Small intestine (tissue), 7 donors: ENCODE data around the gene RGS6. TPM values are rescaled to one million over a fixed set of nuclear protein-coding genes. Genes with fewer than 3 reads are reported as not detected.

Experiments
- DNase-seq, 2 donors: peaks; one replicate each; pipeline versions ENCODE4 v3.0.0 to v3.0.0-alpha.2; 2013
- FAIRE-seq: peaks from 2 replicates; lab custom pipeline; 2012; peaks lifted over from hg19 to GRCh38; lab: Jason Lieb, UNC
- H3K27ac ChIP-seq, 3 donors: one replicate each; pipeline ENCODE4 v1.5.1; 2013; ENCODE audit warnings: low read length in 2 of 3, mild to moderate bottlenecking in 2 of 3, control low read depth in 1 of 3, inconsistent platforms in 1 of 3, low read depth in 1 of 3, moderate library complexity in 1 of 3
- H3K27me3 ChIP-seq, 3 donors: one replicate each; pipeline ENCODE4 v1.6.1; 2013; ENCODE audit warnings: low read length in 3 of 3, inconsistent platforms in 1 of 3; ENCODE audit not compliant: control insufficient read depth in 3 of 3, insufficient read depth in 3 of 3
- H3K36me3 ChIP-seq, 3 donors: one replicate each; pipeline ENCODE4 v1.6.1; 2013; ENCODE audit warnings: low read length in 3 of 3, inconsistent platforms in 1 of 3, low read depth in 1 of 3, mild to moderate bottlenecking in 1 of 3, moderate library complexity in 1 of 3; ENCODE audit not compliant: control insufficient read depth in 3 of 3, insufficient read depth in 2 of 3
- H3K4me1 ChIP-seq, 3 donors: one replicate each; pipeline ENCODE4 v1.6.1; 2013; ENCODE audit warnings: low read length in 2 of 3, inconsistent platforms in 1 of 3, low read depth in 1 of 3, mild to moderate bottlenecking in 1 of 3, moderate library complexity in 1 of 3; ENCODE audit not compliant: control insufficient read depth in 3 of 3, insufficient read depth in 2 of 3
- H3K4me3 ChIP-seq, 3 donors: one replicate each; pipeline ENCODE4 v1.5.1; 2013; ENCODE audit warnings: low read length in 3 of 3, control low read depth in 1 of 3, inconsistent platforms in 1 of 3, low read depth in 1 of 3, mild to moderate bottlenecking in 1 of 3, moderate library complexity in 1 of 3
- H3K9me3 ChIP-seq, 2 donors: one replicate each; pipeline ENCODE4 v1.6.1; 2013; ENCODE audit warnings: low read depth in 1 of 2, low read length in 1 of 2; ENCODE audit not compliant: control insufficient read depth in 2 of 2, insufficient read depth in 1 of 2
- WGBS, 3 donors: extraction: QIAGEN DNeasy Blood & Tissue Kit; methylation state at CpG; one replicate each; pipeline ENCODE4 v1.1.7; 2013; 5-methylcytosine and 5-hydroxymethylcytosine counted together
- polyA plus RNA-seq, 4 donors: library from polyadenylated mRNA; stranded (reverse) in 3 of 4; unstranded in 1 of 4; fragments of 200-250 nt in 3 of 4; fragments of 120-200 nt in 1 of 4; gene quantifications; one replicate each; pipeline versions ENCODE4 v1.2.1 to v1.2.3, GENCODE V29; 2013
- donor health status: healthy with polysubstance abuse.
- donor health status: control.
- donor health status: control.
- donor health status: Bipolar disorder and iron deficiency.
- donor health status: healthy.

Gene RGS6
- polyA plus RNA-seq, 4 donors: 0.54 to 2.1 (median 0.58) TPM; not detected in 1

DNA sequence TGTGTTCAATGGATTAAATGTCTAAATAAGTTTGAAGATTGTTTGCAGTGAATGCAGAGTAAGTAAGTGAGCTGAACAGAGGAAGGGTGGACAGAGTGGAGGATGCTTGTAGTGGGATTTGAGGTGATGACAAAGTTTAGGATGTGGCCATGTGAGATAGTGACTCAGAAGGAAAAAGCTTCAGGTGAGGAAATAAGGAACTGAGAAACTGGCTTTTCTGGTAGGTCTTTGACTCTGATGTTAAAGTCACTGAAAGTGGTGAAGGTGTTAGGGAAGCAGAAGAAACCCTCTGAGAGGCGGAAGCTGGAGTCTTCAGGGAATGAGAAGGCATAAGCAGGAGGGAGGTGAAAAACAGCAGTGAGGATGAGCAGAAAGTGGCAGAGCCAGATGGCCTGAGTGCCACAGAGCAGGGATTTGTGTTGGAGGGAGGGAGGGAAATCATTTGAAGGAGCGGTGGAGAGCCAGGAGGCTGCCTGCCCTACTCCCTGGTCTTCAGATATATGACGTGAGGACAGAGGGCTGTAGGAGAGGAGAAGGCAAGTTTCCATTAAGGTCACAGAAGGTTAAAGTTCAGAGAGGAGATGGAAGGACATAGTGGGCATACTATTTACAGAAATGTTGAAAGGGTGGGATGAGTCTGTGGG, 24.8 kb downstream of the RGS6 start:
- H3K4me1 ChIP-seq: no peaks in the 10 kb centered on the region
- no peaks in the 10 kb centered on the region for H3K9me3 ChIP-seq
- no peak for DNase-seq
- H3K36me3 ChIP-seq: no peaks in the 10 kb centered on the region
- WGBS, 3 donors: 50 to 64% (median 60%) methylated on average over 3 of the region's 3 CpGs
- no peak overlapping the region for H3K27ac ChIP-seq
- no peak overlapping the region for H3K4me3 ChIP-seq
- H3K27me3 ChIP-seq: no peaks in the 10 kb centered on the region
- FAIRE-seq: no peak

DNA sequence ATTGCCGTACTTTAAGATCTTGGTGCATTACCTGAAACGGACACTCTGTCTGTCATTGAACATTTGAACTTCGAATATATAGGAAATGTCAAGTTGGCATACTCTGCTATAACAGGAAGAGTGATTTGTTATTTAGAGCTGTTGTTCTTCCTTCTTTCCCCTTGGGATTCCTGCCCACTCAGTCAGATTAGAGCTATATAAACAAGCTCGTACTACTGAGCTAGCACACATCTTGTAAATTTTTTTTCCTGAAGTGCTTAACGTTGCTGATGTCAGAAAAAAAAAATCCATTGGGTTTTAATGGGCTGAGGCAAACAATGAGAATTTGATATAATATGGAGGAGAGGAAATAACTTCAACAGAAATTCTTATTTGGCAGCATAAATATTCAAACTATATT, 26.8 kb downstream of the RGS6 start:
- no peak overlapping the region for H3K27ac ChIP-seq
- H3K9me3 ChIP-seq: no peaks in the 10 kb centered on the region
- WGBS, 3 donors: 42 to 54% (median 52%) methylated on average over 5 of the region's 5 CpGs
- no peaks in the 10 kb centered on the region for H3K36me3 ChIP-seq
- no peak overlapping the region for H3K4me3 ChIP-seq
- FAIRE-seq (no peak), DNase-seq (no peak)
- H3K27me3 ChIP-seq: no peaks in the 10 kb centered on the region
- no peaks in the 10 kb centered on the region for H3K4me1 ChIP-seq

DNA sequence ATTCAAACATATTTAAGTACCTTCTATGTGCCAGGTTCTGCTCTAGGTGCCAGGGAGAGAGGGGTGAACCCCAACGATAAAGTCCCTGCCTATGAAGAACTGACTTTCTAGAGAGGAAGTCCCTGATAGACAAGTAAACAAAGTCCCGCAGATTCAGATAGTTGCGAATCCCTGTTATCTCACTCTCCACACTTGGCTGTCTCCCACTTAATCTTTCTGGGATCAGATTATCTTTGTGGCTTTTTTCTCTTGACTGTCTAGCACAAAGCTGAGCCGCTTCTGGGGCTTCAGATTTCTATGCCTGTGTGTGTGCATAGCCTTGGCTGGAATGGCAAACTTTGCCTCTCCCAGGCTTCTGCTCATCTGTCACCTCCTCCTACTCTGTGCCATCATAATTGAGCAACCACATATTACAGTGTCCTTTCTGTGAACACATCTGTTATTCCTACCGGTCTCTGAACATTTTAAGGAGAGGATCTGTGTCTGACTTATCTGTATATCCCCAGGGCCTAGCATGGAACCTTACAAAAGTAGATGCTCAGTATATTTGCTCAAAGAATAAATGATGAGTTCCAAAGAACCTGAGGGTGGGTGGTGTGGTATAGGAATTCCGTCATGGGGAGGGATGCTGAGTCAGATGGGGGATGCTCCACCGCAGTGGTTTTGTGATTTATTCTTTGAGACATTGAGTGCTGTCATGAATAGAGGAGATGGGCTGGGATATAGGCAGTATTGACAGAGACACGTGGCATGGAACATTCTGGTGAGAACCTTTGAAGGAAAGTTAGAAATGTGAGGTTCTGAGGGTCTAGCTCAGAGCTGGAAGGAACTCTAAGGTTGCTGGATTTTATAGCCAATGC, 28.5 kb downstream of the RGS6 start:
- DNase-seq: no peak
- 47 to 66% (median 53%) methylated on average over 8 of the region's 8 CpGs for WGBS, 3 donors
- Histone ChIP-seq H3K27ac (no peak overlapping the region), H3K4me3 (no peak overlapping the region), H3K9me3 (no peaks in the 10 kb centered on the region), H3K4me1 (no peaks in the 10 kb centered on the region), H3K36me3 (no peaks in the 10 kb centered on the region), H3K27me3 (no peaks in the 10 kb centered on the region)
- no peak for FAIRE-seq

DNA sequence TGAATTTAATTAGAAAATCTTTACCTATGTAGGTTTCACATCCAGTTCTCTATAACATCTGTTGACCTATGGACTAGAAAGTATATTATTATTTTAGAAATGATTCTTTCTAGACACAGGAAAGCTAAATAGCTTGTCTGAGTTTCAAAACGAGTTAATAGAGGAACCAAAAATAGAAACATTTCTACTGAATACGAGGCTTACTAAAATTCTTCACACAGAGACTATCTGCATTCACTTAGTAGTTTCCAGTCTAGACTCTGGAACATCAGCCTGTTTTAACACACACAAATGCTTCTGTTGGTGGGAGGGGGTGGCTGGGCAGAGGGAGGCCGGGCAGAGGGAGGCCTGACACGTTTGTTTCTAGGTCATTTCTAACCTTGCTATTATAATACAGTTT, 29.7 kb downstream of the RGS6 start:
- H3K36me3 ChIP-seq: no peaks in the 10 kb centered on the region
- no peak for DNase-seq
- no peaks in the 10 kb centered on the region for H3K9me3 ChIP-seq
- no peak overlapping the region for H3K27ac ChIP-seq
- no peaks in the 10 kb centered on the region for H3K4me1 ChIP-seq
- H3K4me3 ChIP-seq: no peak overlapping the region
- no peaks in the 10 kb centered on the region for H3K27me3 ChIP-seq
- WGBS, 3 donors: 37 to 52% (median 43%) methylated on average over 4 of the region's 4 CpGs
- FAIRE-seq: no peak

DNA sequence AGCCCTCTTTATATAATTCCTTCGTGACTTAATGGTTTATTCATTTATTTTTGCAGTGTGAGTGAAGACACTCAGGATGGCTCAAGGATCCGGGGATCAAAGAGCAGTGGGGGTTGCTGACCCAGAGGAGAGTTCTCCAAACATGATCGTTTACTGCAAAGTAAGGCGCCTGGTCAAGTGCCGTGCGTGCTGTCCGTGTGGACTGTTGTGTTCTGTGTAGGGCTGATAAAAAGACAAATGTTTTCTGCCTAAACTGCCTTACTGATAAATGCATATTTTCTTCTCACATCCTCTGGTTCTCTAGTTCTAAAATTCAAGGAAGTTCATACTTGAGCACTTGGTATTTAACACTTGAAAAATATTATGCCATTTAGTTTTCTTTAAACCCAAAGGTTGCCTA, 32.5 kb downstream of the RGS6 start:
- Histone ChIP-seq H3K9me3 (no peaks in the 10 kb centered on the region), H3K4me1 (no peaks in the 10 kb centered on the region), H3K27me3 (no peaks in the 10 kb centered on the region), H3K36me3 (no peaks in the 10 kb centered on the region), H3K4me3 (no peak overlapping the region), H3K27ac (no peak overlapping the region)
- no peak for FAIRE-seq
- WGBS, 3 donors: 59 to 77% (median 72%) methylated on average over 7 of the region's 7 CpGs
- DNase-seq: no peak

DNA sequence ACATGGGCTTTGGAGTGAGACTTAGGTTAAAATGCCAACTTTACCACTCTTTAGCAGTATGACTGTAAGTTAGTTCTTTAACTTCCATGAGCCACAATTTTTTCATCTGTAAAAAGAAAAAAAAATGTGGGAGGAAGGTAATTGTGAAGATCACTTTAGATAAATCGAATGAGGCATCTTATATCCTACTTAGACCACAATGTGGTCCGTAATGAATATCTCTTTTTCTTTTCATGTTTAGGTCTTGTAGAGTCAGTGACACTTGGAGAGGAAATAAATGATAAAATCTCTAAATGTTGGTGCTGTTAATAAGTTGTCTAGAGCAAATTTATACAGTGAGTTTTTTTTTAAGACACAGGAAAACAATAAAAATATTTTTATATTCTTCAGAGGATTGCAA, 34.3 kb downstream of the RGS6 start:
- no peaks in the 10 kb centered on the region for H3K4me1 ChIP-seq
- no peak for DNase-seq
- no peak overlapping the region for H3K27ac ChIP-seq
- WGBS, 3 donors: 61 to 80% (median 67%) methylated on average over 2 of the region's 2 CpGs
- no peak for FAIRE-seq
- no peaks in the 10 kb centered on the region for H3K36me3 ChIP-seq
- H3K4me3 ChIP-seq: no peak overlapping the region
- H3K27me3 ChIP-seq: no peaks in the 10 kb centered on the region
- H3K9me3 ChIP-seq: no peaks in the 10 kb centered on the region

DNA sequence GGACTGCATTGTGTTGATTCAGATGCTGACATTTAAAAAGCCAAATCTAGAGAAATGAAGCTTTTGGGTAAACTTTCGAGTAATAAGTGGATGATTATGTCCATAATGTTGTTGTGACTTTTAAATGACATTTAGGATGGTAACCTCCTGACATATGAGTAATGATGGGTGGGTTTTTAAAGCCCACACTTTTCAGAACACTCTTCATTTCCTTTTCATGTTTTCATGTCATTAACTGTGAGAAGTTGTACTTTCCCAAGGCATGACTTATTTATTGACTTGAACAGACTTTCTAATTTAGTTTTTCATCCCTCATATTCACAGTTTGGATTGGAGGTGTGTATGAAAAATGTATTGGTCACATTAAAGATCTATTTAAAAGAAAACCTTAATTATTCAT, 35.5 kb downstream of the RGS6 start:
- FAIRE-seq: no peak
- H3K9me3 ChIP-seq: no peaks in the 10 kb centered on the region
- 45 to 69% (median 59%) methylated on average over 1 of the region's 1 CpG for WGBS, 3 donors

DNA sequence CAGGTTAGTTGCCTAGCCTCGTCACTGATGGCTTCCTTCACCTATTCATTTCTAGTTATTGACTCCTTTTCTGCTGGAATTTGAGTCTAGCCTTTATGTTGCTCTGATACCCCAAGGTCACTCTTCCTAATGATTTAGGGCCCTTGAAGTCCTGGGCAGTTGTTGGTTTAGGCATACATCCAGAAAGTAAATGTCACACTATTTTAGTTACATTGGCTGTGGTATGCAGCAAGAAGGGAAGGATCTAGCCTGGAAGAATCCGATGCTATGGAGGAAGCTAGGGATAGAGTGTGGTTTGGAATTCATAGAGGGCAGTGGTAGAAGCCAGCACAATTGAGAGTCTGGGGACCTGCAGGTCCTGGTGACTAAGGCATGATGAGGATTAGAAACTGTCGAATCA, 38.0 kb downstream of the RGS6 start:
- Histone ChIP-seq H3K4me1 (no peaks in the 10 kb centered on the region), H3K27me3 (no peaks in the 10 kb centered on the region), H3K27ac (no peak overlapping the region), H3K36me3 (no peaks in the 10 kb centered on the region), H3K4me3 (no peak overlapping the region), H3K9me3 (no peaks in the 10 kb centered on the region)
- DNase-seq (no peak), FAIRE-seq (no peak)
- WGBS, 3 donors: 69 to 77% (median 71%) methylated on average over 3 of the region's 3 CpGs

More for the DNA sequence above, 35.5 kb downstream of the RGS6 start:
- no peak overlapping the region for H3K27ac ChIP-seq
- H3K36me3 ChIP-seq: no peaks in the 10 kb centered on the region
- no peaks in the 10 kb centered on the region for H3K27me3 ChIP-seq
- no peaks in the 10 kb centered on the region for H3K4me1 ChIP-seq
- DNase-seq: no peak
- no peak overlapping the region for H3K4me3 ChIP-seq
